ENCODE results near the gene GRIK3. TPM values are rescaled to one million over a fixed set of nuclear protein-coding genes. Genes with fewer than 3 reads are reported as not detected.

GRIK3 gene
- total RNA-seq, 2 experiments from 2014 or later = 16.3 to 55.0 TPM

GRCh38 chr1:37043101-37043500 lies 8.8 kb upstream of the GRIK3 start:
- Histone ChIP-seq H3K9me2 (ENCODE audit: insufficient read depth, low read length) (no peaks in the 10 kb centered on the region), H3K36me3 (ENCODE audit: insufficient read depth, low read length) (no peaks in the 10 kb centered on the region), H3K4me1 (ENCODE audit: insufficient read depth, low read length, poor library complexity, severe bottlenecking) (peaks cover 18% of the 10 kb centered on the region), H3K4me2 (ENCODE audit: low read length) (no peak overlapping the region), H3K27ac (ENCODE audit: low read depth, low read length, poor library complexity, severe bottlenecking) (no peak overlapping the region), H4K20me1 (ENCODE audit: insufficient read depth, low read length) (no peaks in the 10 kb centered on the region), H3K9me3 (ENCODE audit: low read length) (no peaks in the 10 kb centered on the region), H3K4me3 (ENCODE audit: low read depth, low read length, poor library complexity, severe bottlenecking) (no peak overlapping the region), H2AFZ (ENCODE audit: low read length) (no peak overlapping the region), H3K79me2 (ENCODE audit: insufficient read depth, low read depth, low read length) (no peaks in the 10 kb centered on the region)
- no TSS peak for BruUV-seq (replicated peaks)
- no peak for TF ChIP-seq CTCF (conservative IDR thresholded peaks at IDR 0.05; ENCODE audit: low read length)
- TF ChIP-seq EZH2phosphoT487 (IDR thresholded peaks at IDR 0.05; ENCODE audit: borderline replicate concordance, low read depth, low read length) = no peak
- no peak for DNase-seq (ENCODE audit: low spot score)
- intact Hi-C loops (cut with micrococcal nuclease; ENCODE audit: unreplicated experiment) = no loop called here
- POLR2A ChIA-PET = no interaction called here
- CTCF ChIA-PET (ENCODE audit: unreplicated experiment) = no interaction called here

DNA sequence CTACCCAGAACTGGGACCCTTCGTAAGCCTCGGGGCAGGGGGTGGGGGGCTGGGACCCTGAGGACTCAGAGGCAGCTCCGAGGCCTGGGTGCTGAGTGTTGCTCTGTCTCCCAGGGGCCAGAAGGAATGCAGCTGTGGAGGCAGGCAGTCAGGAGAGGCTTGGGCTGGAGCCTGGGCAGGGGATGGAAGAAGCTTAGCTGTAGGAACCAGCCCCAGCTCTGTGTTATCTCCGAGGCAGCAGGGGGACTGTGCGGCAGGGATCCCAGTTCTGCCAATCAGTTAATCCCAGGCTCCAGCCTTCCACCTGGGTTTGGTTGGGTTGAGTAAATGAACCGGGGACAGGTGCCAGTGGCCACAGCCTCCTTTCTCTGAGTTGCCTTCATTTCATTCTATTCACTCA lies 8.2 kb upstream of the GRIK3 start:
- no peaks in the 10 kb centered on the region for H3K9me3 ChIP-seq (ENCODE audit: low read length)
- ChIA-PET CTCF (ENCODE audit: unreplicated experiment) (no interaction called here), POLR2A (interaction anchor here (0.6 kb wide), 1 partner anchor 12 kb away, joined by 3 read pairs; no protein-coding TSS in a partner anchor)
- no peak overlapping the region for H3K4me3 ChIP-seq (ENCODE audit: low read depth, low read length, poor library complexity, severe bottlenecking)
- no peaks in the 10 kb centered on the region for H3K9me2 ChIP-seq (ENCODE audit: insufficient read depth, low read length)
- BruUV-seq (replicated peaks) = no TSS peak
- H2AFZ ChIP-seq (ENCODE audit: low read length) = no peak overlapping the region
- no peak overlapping the region for H3K4me2 ChIP-seq (ENCODE audit: low read length)
- TF ChIP-seq EZH2phosphoT487 (IDR thresholded peaks at IDR 0.05; ENCODE audit: borderline replicate concordance, low read depth, low read length) = no peak
- no peak for TF ChIP-seq CTCF (conservative IDR thresholded peaks at IDR 0.05; ENCODE audit: low read length)
- H3K27ac ChIP-seq (ENCODE audit: low read depth, low read length, poor library complexity, severe bottlenecking) = no peak overlapping the region
- H4K20me1 ChIP-seq (ENCODE audit: insufficient read depth, low read length) = no peaks in the 10 kb centered on the region
- H3K79me2 ChIP-seq (ENCODE audit: insufficient read depth, low read depth, low read length) = no peaks in the 10 kb centered on the region
- H3K4me1 ChIP-seq (ENCODE audit: insufficient read depth, low read length, poor library complexity, severe bottlenecking) = peaks cover 24% of the 10 kb centered on the region
- no peak for DNase-seq (ENCODE audit: low spot score)
- intact Hi-C loops (cut with micrococcal nuclease; ENCODE audit: unreplicated experiment) = no loop called here
- H3K36me3 ChIP-seq (ENCODE audit: insufficient read depth, low read length) = no peaks in the 10 kb centered on the region

GRCh38 chr1:37041483-37041882 lies 7.2 kb upstream of the GRIK3 start:
- BruUV-seq (replicated peaks) = no TSS peak
- intact Hi-C loops (cut with micrococcal nuclease; ENCODE audit: unreplicated experiment) = no loop called here

More at GRCh38 chr1:37041483-37041882, 7.2 kb upstream of the GRIK3 start:
- H3K9me2 ChIP-seq (ENCODE audit: insufficient read depth, low read length) = no peaks in the 10 kb centered on the region
- H3K9me3 ChIP-seq (ENCODE audit: low read length) = no peaks in the 10 kb centered on the region
- no peak for DNase-seq (ENCODE audit: low spot score)
- no peak overlapping the region for H2AFZ ChIP-seq (ENCODE audit: low read length)
- POLR2A ChIA-PET = no interaction called here
- TF ChIP-seq EZH2phosphoT487 (IDR thresholded peaks at IDR 0.05; ENCODE audit: borderline replicate concordance, low read depth, low read length) = no peak
- TF ChIP-seq CTCF (conservative IDR thresholded peaks at IDR 0.05; ENCODE audit: low read length) = no peak
- no peak overlapping the region for H3K4me3 ChIP-seq (ENCODE audit: low read depth, low read length, poor library complexity, severe bottlenecking)
- H3K79me2 ChIP-seq (ENCODE audit: insufficient read depth, low read depth, low read length) = no peaks in the 10 kb centered on the region
- no peaks in the 10 kb centered on the region for H3K36me3 ChIP-seq (ENCODE audit: insufficient read depth, low read length)
- H3K4me2 ChIP-seq (ENCODE audit: low read length) = no peak overlapping the region
- H3K27ac ChIP-seq (ENCODE audit: low read depth, low read length, poor library complexity, severe bottlenecking) = no peak overlapping the region
- H3K4me1 ChIP-seq (ENCODE audit: insufficient read depth, low read length, poor library complexity, severe bottlenecking) = peaks cover 33% of the 10 kb centered on the region
- H4K20me1 ChIP-seq (ENCODE audit: insufficient read depth, low read length) = no peaks in the 10 kb centered on the region
- CTCF ChIA-PET (ENCODE audit: unreplicated experiment) = no interaction called here

All from OCI-LY7 (cell line).